ENCODE data around the gene GTF2A1.

Gene GTF2A1

DNA sequence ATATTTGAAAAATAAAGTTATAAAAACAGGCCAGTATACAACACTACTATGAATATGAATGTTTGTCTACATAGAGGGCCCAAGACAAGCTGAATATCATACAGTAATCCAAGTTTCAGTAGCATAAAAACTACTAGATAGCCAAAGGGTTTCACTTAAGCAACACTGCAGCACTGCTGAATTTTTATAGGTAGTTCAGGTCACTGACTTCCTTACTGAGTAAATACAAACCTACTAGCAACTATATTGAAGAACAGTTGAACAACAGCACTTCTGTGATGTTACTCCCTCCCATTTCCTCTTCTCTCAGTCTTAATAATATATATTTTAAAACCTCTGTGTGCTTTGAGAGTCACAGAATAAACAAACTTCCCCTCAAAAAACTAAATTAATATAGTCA, 42.7 kb downstream of the GTF2A1 start:
- no peak overlapping the region for H3K9ac ChIP-seq (ENCODE audit: insufficient read length, low read depth)
- H3K4me1 ChIP-seq (ENCODE audit: insufficient read depth, insufficient read length): no peaks in the 10 kb centered on the region
- H3K27me3 ChIP-seq (ENCODE audit: insufficient read depth, insufficient read length): no peaks in the 10 kb centered on the region
- no peaks in the 10 kb centered on the region for H3K9me3 ChIP-seq (ENCODE audit: insufficient read depth, low read length)
- DNase-seq (ENCODE audit: low read depth, low spot score): no peak
- H3K4me3 ChIP-seq (ENCODE audit: insufficient read length, low read depth): no peak overlapping the region
- peaks cover 7% of the 10 kb centered on the region for H3K36me3 ChIP-seq (ENCODE audit: insufficient read depth, insufficient read length, low read length)
- TF ChIP-seq SUZ12 (IDR thresholded peaks at IDR 0.05; ENCODE audit: extremely low read depth, insufficient read depth, insufficient read length) (no peak), YY1 (IDR thresholded peaks at IDR 0.05; ENCODE audit: insufficient read depth, insufficient read length) (no peak), ZNF274 (IDR thresholded peaks at IDR 0.05; ENCODE audit: low read depth, low read length) (no peak)

DNA sequence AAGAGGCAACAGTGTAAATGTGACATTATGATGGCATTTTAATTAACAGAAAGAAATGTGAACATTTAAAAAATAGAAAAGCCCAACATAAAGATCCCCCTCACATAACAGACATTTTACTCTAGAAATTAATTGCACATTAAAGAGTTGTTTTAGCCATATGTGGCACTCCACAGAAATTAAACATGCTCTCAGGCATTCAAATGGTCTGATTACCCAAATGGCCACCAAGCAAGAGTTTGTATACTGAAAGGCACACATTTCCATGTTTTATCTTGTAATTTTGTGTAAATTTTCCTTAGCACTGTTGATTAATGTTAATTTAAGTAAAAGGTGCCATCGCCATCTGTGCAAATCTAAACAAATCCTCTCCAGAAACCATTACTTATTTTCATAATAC, 43.5 kb downstream of the GTF2A1 start:
- H3K4me1 ChIP-seq (ENCODE audit: insufficient read depth, insufficient read length): no peaks in the 10 kb centered on the region
- TF ChIP-seq SUZ12 (IDR thresholded peaks at IDR 0.05; ENCODE audit: extremely low read depth, insufficient read depth, insufficient read length) (no peak), YY1 (IDR thresholded peaks at IDR 0.05; ENCODE audit: insufficient read depth, insufficient read length) (no peak)
- H3K9me3 ChIP-seq (ENCODE audit: insufficient read depth, low read length): no peaks in the 10 kb centered on the region
- no peak for DNase-seq (ENCODE audit: low read depth, low spot score)
- H3K36me3 ChIP-seq (ENCODE audit: insufficient read depth, insufficient read length, low read length): peaks cover 3% of the 10 kb centered on the region
- no peaks in the 10 kb centered on the region for H3K27me3 ChIP-seq (ENCODE audit: insufficient read depth, insufficient read length)
- H3K4me3 ChIP-seq (ENCODE audit: insufficient read length, low read depth): no peak overlapping the region
- no peak overlapping the region for H3K9ac ChIP-seq (ENCODE audit: insufficient read length, low read depth)

- Histone ChIP-seq H3K36me3 (ENCODE audit: insufficient read depth, insufficient read length, low read length) (peaks cover 3% of the 10 kb centered on the region), H3K9me3 (ENCODE audit: insufficient read depth, low read length) (no peaks in the 10 kb centered on the region), H3K9ac (ENCODE audit: insufficient read length, low read depth) (no peak overlapping the region), H3K4me3 (ENCODE audit: insufficient read length, low read depth) (no peak overlapping the region), H3K4me1 (ENCODE audit: insufficient read depth, insufficient read length) (no peaks in the 10 kb centered on the region), H3K27me3 (ENCODE audit: insufficient read depth, insufficient read length) (no peaks in the 10 kb centered on the region)
- TF ChIP-seq YY1 (IDR thresholded peaks at IDR 0.05; ENCODE audit: insufficient read depth, insufficient read length): no peak
- TF ChIP-seq SUZ12 (IDR thresholded peaks at IDR 0.05; ENCODE audit: extremely low read depth, insufficient read depth, insufficient read length): no peak
- TF ChIP-seq ZNF274 (IDR thresholded peaks at IDR 0.05; ENCODE audit: low read depth, low read length): no peak
- DNase-seq (ENCODE audit: low read depth, low spot score): no peak
Measured at GRCh38 chr14:81176241-81176640, 44.5 kb downstream of the GTF2A1 start.

- H3K4me3 ChIP-seq (ENCODE audit: insufficient read length, low read depth): no peak overlapping the region
- H3K27me3 ChIP-seq (ENCODE audit: insufficient read depth, insufficient read length): no peaks in the 10 kb centered on the region
- TF ChIP-seq YY1 (IDR thresholded peaks at IDR 0.05; ENCODE audit: insufficient read depth, insufficient read length) (no peak), SUZ12 (IDR thresholded peaks at IDR 0.05; ENCODE audit: extremely low read depth, insufficient read depth, insufficient read length) (no peak), ZNF274 (IDR thresholded peaks at IDR 0.05; ENCODE audit: low read depth, low read length) (no peak)
- DNase-seq (ENCODE audit: low read depth, low spot score): no peak
- H3K9ac ChIP-seq (ENCODE audit: insufficient read length, low read depth): no peak overlapping the region
- no peaks in the 10 kb centered on the region for H3K36me3 ChIP-seq (ENCODE audit: insufficient read depth, insufficient read length, low read length)
- no peaks in the 10 kb centered on the region for H3K9me3 ChIP-seq (ENCODE audit: insufficient read depth, low read length)
- no peaks in the 10 kb centered on the region for H3K4me1 ChIP-seq (ENCODE audit: insufficient read depth, insufficient read length)
Measured at GRCh38 chr14:81172881-81173280, 47.9 kb downstream of the GTF2A1 start.

GRCh38 chr14:81172353-81172752, 48.4 kb downstream of the GTF2A1 start:
- Histone ChIP-seq H3K9me3 (ENCODE audit: insufficient read depth, low read length) (no peaks in the 10 kb centered on the region), H3K9ac (ENCODE audit: insufficient read length, low read depth) (no peak overlapping the region), H3K27me3 (ENCODE audit: insufficient read depth, insufficient read length) (no peaks in the 10 kb centered on the region), H3K4me1 (ENCODE audit: insufficient read depth, insufficient read length) (no peaks in the 10 kb centered on the region), H3K4me3 (ENCODE audit: insufficient read length, low read depth) (no peak overlapping the region), H3K36me3 (ENCODE audit: insufficient read depth, insufficient read length, low read length) (no peaks in the 10 kb centered on the region)
- DNase-seq (ENCODE audit: low read depth, low spot score): no peak
- TF ChIP-seq ZNF274 (IDR thresholded peaks at IDR 0.05; ENCODE audit: low read depth, low read length): no peak

DNA sequence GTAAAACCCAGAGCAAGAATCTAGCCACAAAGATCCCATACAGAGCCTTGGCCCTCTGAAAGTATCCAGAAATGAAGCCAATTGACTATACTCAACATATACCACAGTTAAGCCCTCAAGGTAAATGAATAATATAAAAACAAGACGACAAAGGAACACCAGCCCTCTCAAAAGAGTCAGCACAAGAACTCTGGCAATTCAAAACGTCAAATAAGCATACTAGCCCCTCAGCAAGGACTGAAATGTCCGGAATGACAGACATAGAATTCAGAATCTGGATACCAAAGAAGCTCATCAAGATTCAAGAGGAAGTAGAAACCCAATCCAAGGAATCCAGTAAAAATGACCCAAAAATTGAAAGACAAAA, 49.9 kb downstream of the GTF2A1 start:
- no peaks in the 10 kb centered on the region for H3K36me3 ChIP-seq (ENCODE audit: insufficient read depth, insufficient read length, low read length)
- TF ChIP-seq YY1 (IDR thresholded peaks at IDR 0.05; ENCODE audit: insufficient read depth, insufficient read length) (no peak), SUZ12 (IDR thresholded peaks at IDR 0.05; ENCODE audit: extremely low read depth, insufficient read depth, insufficient read length) (no peak), ZNF274 (IDR thresholded peaks at IDR 0.05; ENCODE audit: low read depth, low read length) (no peak)

GRCh38 chr14:81170104-81170828, 50.5 kb downstream of the GTF2A1 start:
- H3K4me3 ChIP-seq (ENCODE audit: insufficient read length, low read depth): peak overlapping the region; percentile 60
- no peaks in the 10 kb centered on the region for H3K36me3 ChIP-seq (ENCODE audit: insufficient read depth, insufficient read length, low read length)
- H3K9ac ChIP-seq (ENCODE audit: insufficient read length, low read depth): peak overlapping the region; percentile 77
- no peaks in the 10 kb centered on the region for H3K27me3 ChIP-seq (ENCODE audit: insufficient read depth, insufficient read length)
- H3K4me1 ChIP-seq (ENCODE audit: insufficient read depth, insufficient read length): no peaks in the 10 kb centered on the region
- peak; percentile 47 for DNase-seq (ENCODE audit: low read depth, low spot score)
- TF ChIP-seq YY1 (IDR thresholded peaks at IDR 0.05; ENCODE audit: insufficient read depth, insufficient read length) (no peak), SUZ12 (IDR thresholded peaks at IDR 0.05; ENCODE audit: extremely low read depth, insufficient read depth, insufficient read length) (no peak), ZNF274 (IDR thresholded peaks at IDR 0.05; ENCODE audit: low read depth, low read length) (no peak)
- H3K9me3 ChIP-seq (ENCODE audit: insufficient read depth, low read length): no peaks in the 10 kb centered on the region

More for the DNA sequence above, 49.9 kb downstream of the GTF2A1 start:
- Histone ChIP-seq H3K9me3 (ENCODE audit: insufficient read depth, low read length) (no peaks in the 10 kb centered on the region), H3K9ac (ENCODE audit: insufficient read length, low read depth) (no peak overlapping the region), H3K4me3 (ENCODE audit: insufficient read length, low read depth) (no peak overlapping the region), H3K27me3 (ENCODE audit: insufficient read depth, insufficient read length) (no peaks in the 10 kb centered on the region), H3K4me1 (ENCODE audit: insufficient read depth, insufficient read length) (no peaks in the 10 kb centered on the region)
- DNase-seq (ENCODE audit: low read depth, low spot score): no peak

Measured in NT2/D1 (cell line).